Measurements from ENCODE around the gene SLMAP. TPM values are rescaled to one million over a fixed set of nuclear protein-coding genes. Genes with fewer than 3 reads are reported as not detected.

SLMAP gene
- total and polyA plus RNA-seq, 2 of the 13 experiments (the other 11 are each of a cell fraction or from before 2014, with no cell fraction given), result 24.0 to 48.3 TPM

- ATAC-seq (no peak), FAIRE-seq (no peak), DNase-seq (ENCODE audit: low spot score) (no peak)
- BruUV-seq (replicated peaks), result no TSS peak
- no peak overlapping the region for H3K4me2 ChIP-seq (ENCODE audit: low read depth, low read length)
- ChIA-PET CTCF (ENCODE audit: low intra/inter-chr PET ratio, low total read pairs) (no interaction called here), POLR2A (no interaction called here)
- peaks cover 81% of the 10 kb centered on the region for H3K79me2 ChIP-seq (ENCODE audit: insufficient read depth, low read length)
- 0 out of 2 replicates have a peak, but pooled peaks cover 4% of the 10 kb centered on the region for H4K20me1 ChIP-seq (ENCODE audit: insufficient read depth, low read length)
- H3K9ac ChIP-seq (ENCODE audit: insufficient read depth, low read depth, low read length), result no peak overlapping the region
- no peaks in the 10 kb centered on the region for H3K36me3 ChIP-seq (replicated peaks in 1 of 2; ENCODE audit: control insufficient read depth in 1 of 2, insufficient read depth in 2 of 2, low read length in 2 of 2)
- in situ Hi-C loops (cut with HindIII; ENCODE audit: extremely low pct_ligation_motif_present, low pct_unique_long_range_greater_than_20kb) (no loop called here), intact Hi-C loops (cut with micrococcal nuclease; ENCODE audit: unreplicated experiment) (no loop called here)
- H3K27me3 ChIP-seq (ENCODE audit: control insufficient read depth in 1 of 2, insufficient read depth in 2 of 2, low read length in 2 of 2), result no peaks in the 10 kb centered on the region
- no peak overlapping the region for H3K27ac ChIP-seq (ENCODE audit: extremely low read length, insufficient read depth, low read length)
- peaks cover 58% of the 10 kb centered on the region for H3K4me1 ChIP-seq (ENCODE audit: insufficient read depth, low read length)
- no peak overlapping the region for H3K4me3 ChIP-seq (replicated peaks in 1 of 3; ENCODE audit: insufficient read depth in 1 of 3, low read depth in 2 of 3, low read length in 3 of 3)
- no peak overlapping the region for H2AFZ ChIP-seq (ENCODE audit: low read length)
- TF ChIP-seq MYNN (CRISPR knock-in tag; IDR thresholded peaks at IDR 0.05; ENCODE audit: low read depth) (no peak), EZH2 (conservative IDR thresholded peaks at IDR 0.05; ENCODE audit: low read depth, low read length) (no peak), DBP (CRISPR knock-in tag; IDR thresholded peaks at IDR 0.05; ENCODE audit: not compliant biosample characterization) (no peak), SOX5 (CRISPR knock-in tag; IDR thresholded peaks at IDR 0.05; ENCODE audit: borderline replicate concordance) (no peak), ZNF446 (CRISPR knock-in tag; IDR thresholded peaks at IDR 0.05) (no peak), ZNF572 (CRISPR knock-in tag; IDR thresholded peaks at IDR 0.05) (no peak), MAF1 (CRISPR knock-in tag; IDR thresholded peaks at IDR 0.05; ENCODE audit: borderline replicate concordance) (no peak), RFX5 (IDR thresholded peaks at IDR 0.05; ENCODE audit: low read depth, low read length) (no peak), ATM (IDR thresholded peaks at IDR 0.05; ENCODE audit: borderline replicate concordance) (no peak), ATF5 (CRISPR knock-in tag; IDR thresholded peaks at IDR 0.05; ENCODE audit: low read depth) (no peak), SP1 (IDR thresholded peaks at IDR 0.05) (no peak), SP1 (CRISPR knock-in tag; IDR thresholded peaks at IDR 0.05) (no peak), ZMYM4 (CRISPR knock-in tag; IDR thresholded peaks at IDR 0.05) (no peak), FOXK1 (CRISPR knock-in tag; IDR thresholded peaks at IDR 0.05; ENCODE audit: borderline replicate concordance, low read depth) (no peak)
- TF ChIP-seq, protein P1, sequence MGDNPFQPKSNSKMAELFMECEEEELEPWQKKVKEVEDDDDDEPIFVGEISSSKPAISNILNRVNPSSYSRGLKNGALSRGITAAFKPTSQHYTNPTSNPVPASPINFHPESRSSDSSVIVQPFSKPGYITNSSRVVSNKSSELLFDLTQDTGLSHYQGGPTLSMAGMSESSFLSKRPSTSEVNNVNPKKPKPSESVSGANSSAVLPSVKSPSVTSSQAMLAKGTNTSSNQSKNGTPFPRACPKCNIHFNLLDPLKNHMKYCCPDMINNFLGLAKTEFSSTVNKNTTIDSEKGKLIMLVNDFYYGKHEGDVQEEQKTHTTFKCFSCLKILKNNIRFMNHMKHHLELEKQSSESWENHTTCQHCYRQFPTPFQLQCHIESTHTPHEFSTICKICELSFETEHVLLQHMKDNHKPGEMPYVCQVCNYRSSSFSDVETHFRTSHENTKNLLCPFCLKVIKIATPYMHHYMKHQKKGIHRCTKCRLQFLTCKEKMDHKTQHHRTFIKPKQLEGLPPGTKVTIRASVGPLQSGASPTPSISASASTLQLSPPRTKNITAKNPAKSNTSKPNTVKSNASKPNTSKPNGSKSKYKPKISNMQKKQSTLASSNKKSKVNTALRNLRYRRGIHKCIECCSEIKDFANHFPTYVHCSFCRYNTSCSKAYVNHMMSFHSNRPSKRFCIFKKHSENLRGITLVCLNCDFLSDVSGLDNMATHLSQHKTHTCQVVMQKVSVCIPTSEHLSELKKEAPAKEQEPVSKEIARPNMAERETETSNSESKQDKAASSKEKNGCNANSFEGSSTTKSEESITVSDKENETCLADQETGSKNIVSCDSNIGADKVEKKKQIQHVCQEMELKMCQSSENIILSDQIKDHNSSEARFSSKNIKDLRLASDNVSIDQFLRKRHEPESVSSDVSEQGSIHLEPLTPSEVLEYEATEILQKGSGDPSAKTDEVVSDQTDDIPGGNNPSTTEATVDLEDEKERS (CRISPR knock-in tag; IDR thresholded peaks at IDR 0.05), result no peak
- TF ChIP-seq, protein P2, sequence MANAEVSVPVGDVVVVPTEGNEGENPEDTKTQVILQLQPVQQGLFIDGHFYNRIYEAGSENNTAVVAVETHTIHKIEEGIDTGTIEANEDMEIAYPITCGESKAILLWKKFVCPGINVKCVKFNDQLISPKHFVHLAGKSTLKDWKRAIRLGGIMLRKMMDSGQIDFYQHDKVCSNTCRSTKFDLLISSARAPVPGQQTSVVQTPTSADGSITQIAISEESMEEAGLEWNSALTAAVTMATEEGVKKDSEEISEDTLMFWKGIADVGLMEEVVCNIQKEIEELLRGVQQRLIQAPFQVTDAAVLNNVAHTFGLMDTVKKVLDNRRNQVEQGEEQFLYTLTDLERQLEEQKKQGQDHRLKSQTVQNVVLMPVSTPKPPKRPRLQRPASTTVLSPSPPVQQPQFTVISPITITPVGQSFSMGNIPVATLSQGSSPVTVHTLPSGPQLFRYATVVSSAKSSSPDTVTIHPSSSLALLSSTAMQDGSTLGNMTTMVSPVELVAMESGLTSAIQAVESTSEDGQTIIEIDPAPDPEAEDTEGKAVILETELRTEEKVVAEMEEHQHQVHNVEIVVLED (CRISPR knock-in tag; IDR thresholded peaks at IDR 0.05; ENCODE audit: borderline replicate concordance), result no peak
- TF ChIP-seq, protein P3, sequence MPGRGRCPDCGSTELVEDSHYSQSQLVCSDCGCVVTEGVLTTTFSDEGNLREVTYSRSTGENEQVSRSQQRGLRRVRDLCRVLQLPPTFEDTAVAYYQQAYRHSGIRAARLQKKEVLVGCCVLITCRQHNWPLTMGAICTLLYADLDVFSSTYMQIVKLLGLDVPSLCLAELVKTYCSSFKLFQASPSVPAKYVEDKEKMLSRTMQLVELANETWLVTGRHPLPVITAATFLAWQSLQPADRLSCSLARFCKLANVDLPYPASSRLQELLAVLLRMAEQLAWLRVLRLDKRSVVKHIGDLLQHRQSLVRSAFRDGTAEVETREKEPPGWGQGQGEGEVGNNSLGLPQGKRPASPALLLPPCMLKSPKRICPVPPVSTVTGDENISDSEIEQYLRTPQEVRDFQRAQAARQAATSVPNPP (CRISPR knock-in tag; IDR thresholded peaks at IDR 0.05), result no peak
- WGBS (ENCODE audit: low lambda C conversion rate), result 96% methylated on average over 6 of the region's 6 CpGs
- H3K9me3 ChIP-seq (ENCODE audit: low read length), result no peaks in the 10 kb centered on the region
Measured at GRCh38 chr3:57815036-57815435, 58.9 kb downstream of the SLMAP start.
